NT2/D1 (cell line): ENCODE measurements around the gene USP27X.

Source experiments
- DNase-seq: peaks from one replicate; pipeline ENCODE4 v3.0.0-alpha.2; 2011; ENCODE audit warnings: low read depth, low spot score
- H3K27me3 ChIP-seq: 2 replicates; pipeline ENCODE4 v1.6.0; 2011; ENCODE audit warnings: mild to moderate bottlenecking; ENCODE audit not compliant: insufficient read length, insufficient read depth
- H3K36me3 ChIP-seq: 2 replicates; pipeline ENCODE4 v1.6.1; 2011; ENCODE audit warnings: mild to moderate bottlenecking, low read length, mixed read lengths; ENCODE audit not compliant: insufficient read depth, insufficient read length
- H3K4me1 ChIP-seq: 2 replicates; pipeline ENCODE4 v1.5.1; 2011; ENCODE audit not compliant: insufficient read depth, insufficient read length
- H3K4me3 ChIP-seq: 2 replicates; pipeline ENCODE4 v1.5.1; 2011; ENCODE audit warnings: low read depth; ENCODE audit not compliant: insufficient read length
- H3K9ac ChIP-seq: 2 replicates; pipeline ENCODE4 v1.6.0; 2011; ENCODE audit warnings: low read depth; ENCODE audit not compliant: insufficient read length
- H3K9me3 ChIP-seq: 2 replicates; pipeline ENCODE4 v1.5.1; 2011; ENCODE audit warnings: mild to moderate bottlenecking, low read length; ENCODE audit not compliant: insufficient read depth
- SUZ12 ChIP-seq: IDR thresholded peaks from 2 replicates; pipeline ENCODE4 v1.6.1; 2011; ENCODE audit not compliant: insufficient read length, insufficient read depth; ENCODE audit errors: extremely low read depth
- YY1 ChIP-seq: IDR thresholded peaks from 2 replicates; pipeline ENCODE4 v1.6.1; 2011; ENCODE audit not compliant: insufficient read length, insufficient read depth
- ZNF274 ChIP-seq: IDR thresholded peaks from 2 replicates; pipeline ENCODE4 v1.6.1; 2011; ENCODE audit warnings: mild to moderate bottlenecking, low read depth, low read length

The USP27X gene

DNA sequence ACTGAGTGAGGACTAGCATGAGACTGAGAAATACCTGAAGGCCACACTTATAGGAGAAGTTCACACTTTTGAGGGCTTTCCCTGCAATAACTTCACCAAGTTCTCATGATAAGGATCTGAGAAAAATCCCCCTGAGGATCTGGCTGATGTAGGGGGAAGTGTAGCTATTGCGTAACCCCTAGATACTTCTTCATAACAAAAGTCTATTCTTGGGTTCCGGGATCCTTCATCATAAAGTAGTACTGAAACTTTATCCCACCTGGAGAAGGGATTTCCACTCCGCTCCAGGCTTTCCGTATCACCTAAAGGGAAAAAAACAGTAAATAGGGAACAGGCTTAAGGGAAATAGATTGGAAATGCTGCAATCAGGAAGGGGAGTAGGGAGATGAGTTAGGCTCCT lies 13.3 kb downstream of the USP27X start:
- DNase-seq = no peak
- Histone ChIP-seq H3K4me3 (no peak overlapping the region), H3K9ac (no peak overlapping the region), H3K9me3 (peaks cover 11% of the 10 kb centered on the region; the same call in 1 of the 2 replicates), H3K4me1 (no peaks in the 10 kb centered on the region), H3K27me3 (no peaks in the 10 kb centered on the region), H3K36me3 (no peaks in the 10 kb centered on the region)
- TF ChIP-seq YY1 (no peak), ZNF274 (no peak), SUZ12 (no peak)

DNA sequence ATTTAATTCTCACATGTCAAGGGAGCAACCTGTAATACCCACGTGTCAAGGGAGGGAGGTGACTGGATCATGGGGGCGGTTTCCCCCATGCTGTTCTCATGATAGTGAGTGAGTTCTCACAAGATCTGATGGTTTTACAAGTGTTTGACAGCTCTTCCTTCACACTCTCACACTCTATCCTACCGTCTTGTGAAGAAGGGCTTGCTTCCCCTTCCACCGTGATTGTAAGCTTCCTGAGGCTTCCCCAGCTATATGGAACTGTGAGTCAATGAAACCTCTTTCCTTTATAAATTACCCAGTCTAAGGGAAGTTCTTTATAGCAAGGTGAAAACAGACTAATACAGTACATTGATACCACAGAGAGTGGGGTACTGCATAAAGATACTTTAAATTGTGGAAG lies 17.7 kb downstream of the USP27X start:
- H3K4me1 ChIP-seq = no peaks in the 10 kb centered on the region
- DNase-seq = no peak
- H3K4me3 ChIP-seq = no peak overlapping the region
- H3K36me3 ChIP-seq = no peaks in the 10 kb centered on the region
- TF ChIP-seq YY1 (no peak), ZNF274 (no peak), SUZ12 (no peak)
- peaks cover 27% of the 10 kb centered on the region; the same call in 1 of the 2 replicates for H3K9me3 ChIP-seq
- no peaks in the 10 kb centered on the region for H3K27me3 ChIP-seq
- no peak overlapping the region for H3K9ac ChIP-seq

DNA sequence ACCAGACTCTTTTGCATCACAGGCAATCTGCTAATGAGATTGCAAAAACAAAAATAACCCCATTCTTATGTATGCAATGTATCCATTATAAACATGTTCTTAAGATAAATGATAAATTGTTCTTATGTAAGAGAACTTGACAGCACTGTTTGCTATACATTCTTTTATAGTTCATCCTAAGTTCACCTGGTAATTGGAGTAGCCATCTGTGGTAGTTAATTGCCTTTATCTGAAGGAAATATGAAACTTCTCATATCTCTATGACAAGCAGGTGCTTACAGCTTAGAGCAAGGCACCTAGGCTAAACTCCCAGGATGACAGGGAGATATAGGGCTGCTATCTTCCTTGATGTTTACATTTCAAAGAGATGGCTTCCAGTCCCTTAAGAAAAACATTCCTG lies 21.8 kb downstream of the USP27X start:
- peaks cover 35% of the 10 kb centered on the region for H3K9me3 ChIP-seq
- H3K27me3 ChIP-seq = no peaks in the 10 kb centered on the region
- no peaks in the 10 kb centered on the region for H3K4me1 ChIP-seq
- no peak overlapping the region for H3K9ac ChIP-seq
- H3K4me3 ChIP-seq = no peak overlapping the region
- TF ChIP-seq SUZ12 = no peak
- TF ChIP-seq ZNF274 = no peak
- TF ChIP-seq YY1 = no peak
- DNase-seq = no peak
- H3K36me3 ChIP-seq = no peaks in the 10 kb centered on the region

DNA sequence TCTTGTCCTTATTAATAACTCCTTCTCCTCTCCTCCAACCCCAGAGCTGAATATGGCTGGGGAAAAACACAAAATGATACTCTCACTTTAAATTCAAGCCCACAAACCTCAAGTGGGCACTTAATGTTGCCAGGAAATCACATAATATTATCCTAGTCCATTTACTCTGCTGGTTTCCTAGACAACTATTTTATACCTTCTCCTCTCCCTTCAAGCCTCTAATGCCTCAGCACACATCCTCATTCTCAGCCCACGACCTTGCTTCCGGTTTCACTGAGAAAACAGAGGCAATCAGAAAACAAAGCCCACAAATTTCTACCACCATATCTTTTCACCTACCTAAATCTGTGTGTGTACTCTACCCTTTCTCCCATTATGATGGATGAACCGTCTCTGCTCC lies 31.1 kb downstream of the USP27X start:
- Histone ChIP-seq H3K9me3 (peaks cover 5% of the 10 kb centered on the region; the same call in 1 of the 2 replicates), H3K36me3 (no peaks in the 10 kb centered on the region), H3K9ac (no peak overlapping the region), H3K27me3 (no peaks in the 10 kb centered on the region), H3K4me1 (no peaks in the 10 kb centered on the region), H3K4me3 (no peak overlapping the region)
- DNase-seq = no peak
- TF ChIP-seq SUZ12 = no peak
- no peak for TF ChIP-seq ZNF274
- no peak for TF ChIP-seq YY1

DNA sequence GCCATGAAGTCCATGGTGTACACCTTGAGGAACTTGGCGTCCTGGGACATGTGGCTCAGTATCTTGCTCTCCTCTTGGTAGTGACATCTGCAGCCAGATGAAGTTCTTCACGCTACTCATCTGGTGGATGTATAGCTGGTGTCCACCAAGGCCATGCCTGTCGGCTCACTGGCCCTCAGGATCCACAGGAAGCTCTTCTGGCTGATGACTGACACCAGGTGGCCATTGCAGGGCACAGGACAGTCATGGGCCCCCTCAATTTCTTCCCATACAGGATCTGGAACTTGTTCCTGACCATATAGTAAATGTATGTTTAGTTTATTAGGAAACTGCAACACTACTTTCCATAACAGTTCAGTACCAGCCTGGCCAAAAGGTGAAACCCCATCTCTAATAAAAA lies 32.8 kb downstream of the USP27X start:
- no peaks in the 10 kb centered on the region for H3K9me3 ChIP-seq
- no peaks in the 10 kb centered on the region for H3K36me3 ChIP-seq
- no peaks in the 10 kb centered on the region for H3K4me1 ChIP-seq
- H3K27me3 ChIP-seq = no peaks in the 10 kb centered on the region
- no peak for DNase-seq
- H3K9ac ChIP-seq = no peak overlapping the region
- H3K4me3 ChIP-seq = no peak overlapping the region
- no peak for TF ChIP-seq SUZ12
- TF ChIP-seq ZNF274 = no peak
- TF ChIP-seq YY1 = no peak

DNA sequence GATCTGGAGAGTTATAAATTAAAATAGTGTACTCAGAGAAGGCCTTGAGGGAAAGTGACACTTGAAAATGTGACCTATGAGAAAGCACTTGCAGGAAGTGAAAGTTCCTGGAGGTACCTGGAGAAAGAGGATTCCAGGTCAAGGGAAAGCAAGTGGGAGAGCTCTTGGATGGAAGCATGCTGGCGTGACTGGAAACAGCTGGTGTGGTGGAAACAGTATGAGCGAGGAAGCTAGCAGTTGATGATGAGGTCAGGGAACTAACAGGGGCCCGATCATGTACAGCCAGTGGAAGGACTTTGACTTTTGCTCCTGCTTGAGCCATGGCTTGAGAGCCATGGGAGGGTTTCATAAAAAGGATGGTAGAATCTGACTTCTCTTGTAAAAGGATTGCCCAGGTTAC lies 33.6 kb downstream of the USP27X start:
- Histone ChIP-seq H3K36me3 (no peaks in the 10 kb centered on the region), H3K9me3 (no peaks in the 10 kb centered on the region), H3K4me3 (no peak overlapping the region), H3K9ac (no peak overlapping the region), H3K27me3 (no peaks in the 10 kb centered on the region), H3K4me1 (no peaks in the 10 kb centered on the region)
- TF ChIP-seq ZNF274 (no peak), SUZ12 (no peak), YY1 (no peak)
- DNase-seq = no peak

DNA sequence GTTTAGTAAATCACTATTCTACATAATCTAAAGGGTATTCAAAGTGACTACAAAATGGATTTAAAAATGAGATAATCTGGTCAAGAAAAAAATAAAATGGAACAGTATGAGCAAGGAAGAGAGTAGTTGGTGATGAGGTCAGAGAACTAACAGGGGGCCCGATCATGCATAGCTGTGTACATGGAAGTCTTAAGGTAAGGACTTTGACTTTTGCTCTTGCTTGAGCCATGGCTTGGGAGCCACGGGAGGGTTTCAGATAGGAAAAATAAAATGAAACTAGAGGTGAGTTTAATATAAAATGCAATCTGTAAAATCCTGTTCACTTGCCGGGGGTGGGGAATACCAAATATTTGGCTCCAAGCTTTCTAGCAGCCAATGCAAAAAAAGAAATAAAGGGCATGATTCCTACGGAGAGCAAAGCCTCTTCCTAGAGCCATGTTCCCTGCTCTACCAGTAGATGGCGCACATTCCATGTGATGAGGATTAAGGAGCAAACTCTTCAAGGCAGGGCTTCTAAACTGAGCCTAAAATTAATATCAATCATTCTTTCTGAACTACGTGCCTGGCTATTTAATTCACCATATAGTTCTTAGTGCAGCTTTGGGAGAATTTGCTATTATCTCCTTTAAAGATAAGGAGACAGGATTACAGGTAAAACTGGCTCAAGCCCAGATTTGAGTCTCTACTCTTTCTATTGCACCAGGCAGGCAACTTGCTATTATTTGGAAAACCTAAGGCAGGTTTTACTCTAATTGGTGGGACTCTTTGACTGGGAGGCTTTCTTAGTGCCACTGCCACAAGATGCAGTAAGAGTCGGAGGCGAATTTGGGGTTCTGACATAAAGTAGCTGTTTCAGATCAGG lies 36.3 kb downstream of the USP27X start:
- Histone ChIP-seq H3K4me3 (no peak overlapping the region), H3K27me3 (no peaks in the 10 kb centered on the region), H3K36me3 (no peaks in the 10 kb centered on the region), H3K4me1 (no peaks in the 10 kb centered on the region), H3K9me3 (no peaks in the 10 kb centered on the region), H3K9ac (no peak overlapping the region)
- TF ChIP-seq SUZ12 = no peak
- no peak for TF ChIP-seq YY1
- TF ChIP-seq ZNF274 = no peak
- peak; percentile 23 for DNase-seq
